Stimulated activated CD4-positive, alpha-beta T cell treated with anti-CD3 and anti-CD28 coated beads, Interleukin-1b, Interleukin-23, amount 100 ng/mL, for 24 hours (primary cell): ENCODE results near the gene ADAMTS2.

Source experiments
- DNase-seq, 4 experiments: peaks; one replicate each; pipeline ENCODE4 v3.0.0-alpha.2; 2020; ENCODE audit warnings: low read depth in 4 of 4, low spot score in 1 of 4

Gene ADAMTS2

DNA sequence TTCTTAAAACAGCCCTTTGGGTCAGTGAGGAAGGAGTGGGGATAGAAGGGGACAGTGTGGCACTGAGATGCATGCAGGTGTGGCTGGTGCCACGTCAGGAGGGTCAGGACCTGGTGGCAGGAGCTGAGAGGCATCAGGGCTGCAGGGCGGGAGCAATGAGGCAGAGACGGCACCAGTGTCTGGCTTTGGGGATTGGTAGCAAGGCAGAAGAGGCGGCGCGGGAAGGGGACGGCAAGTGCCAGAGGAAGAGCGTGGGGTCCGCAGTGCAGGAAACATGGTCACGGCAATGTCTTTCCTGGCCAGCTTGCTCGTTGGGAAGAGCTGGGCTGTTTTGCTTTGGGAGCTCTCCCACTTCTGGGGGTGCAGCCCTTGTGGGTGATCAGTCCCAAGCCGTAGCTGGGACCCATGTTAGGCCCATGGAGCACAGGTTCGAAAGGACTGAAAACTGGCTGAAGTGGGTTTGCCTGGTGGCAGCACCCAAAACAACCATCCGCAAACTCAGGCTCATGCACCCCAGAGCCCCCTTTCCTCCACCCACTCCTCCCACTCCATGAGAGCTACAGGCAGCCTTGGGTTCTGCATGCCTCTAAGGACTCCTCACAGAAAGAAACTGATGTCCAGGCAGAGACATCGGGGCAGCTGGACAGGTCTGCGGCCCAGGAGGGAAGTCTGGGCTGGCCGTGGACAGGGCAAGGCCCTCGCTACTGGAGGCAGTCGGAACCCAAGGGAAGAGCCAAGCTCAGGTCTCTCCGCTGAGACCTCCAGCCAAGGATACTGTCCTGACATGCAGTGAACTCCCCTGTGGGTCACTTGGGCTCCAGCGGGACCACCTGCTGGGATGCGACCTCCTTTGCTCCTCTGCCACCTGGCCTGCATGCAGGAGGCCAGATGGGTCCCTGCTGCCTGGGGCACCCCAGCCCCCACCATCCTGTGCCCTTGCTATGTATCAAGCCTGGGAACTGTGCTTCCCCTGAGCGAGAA lies 180.6 kb downstream of the ADAMTS2 start:
- DNase-seq: no peak

DNA sequence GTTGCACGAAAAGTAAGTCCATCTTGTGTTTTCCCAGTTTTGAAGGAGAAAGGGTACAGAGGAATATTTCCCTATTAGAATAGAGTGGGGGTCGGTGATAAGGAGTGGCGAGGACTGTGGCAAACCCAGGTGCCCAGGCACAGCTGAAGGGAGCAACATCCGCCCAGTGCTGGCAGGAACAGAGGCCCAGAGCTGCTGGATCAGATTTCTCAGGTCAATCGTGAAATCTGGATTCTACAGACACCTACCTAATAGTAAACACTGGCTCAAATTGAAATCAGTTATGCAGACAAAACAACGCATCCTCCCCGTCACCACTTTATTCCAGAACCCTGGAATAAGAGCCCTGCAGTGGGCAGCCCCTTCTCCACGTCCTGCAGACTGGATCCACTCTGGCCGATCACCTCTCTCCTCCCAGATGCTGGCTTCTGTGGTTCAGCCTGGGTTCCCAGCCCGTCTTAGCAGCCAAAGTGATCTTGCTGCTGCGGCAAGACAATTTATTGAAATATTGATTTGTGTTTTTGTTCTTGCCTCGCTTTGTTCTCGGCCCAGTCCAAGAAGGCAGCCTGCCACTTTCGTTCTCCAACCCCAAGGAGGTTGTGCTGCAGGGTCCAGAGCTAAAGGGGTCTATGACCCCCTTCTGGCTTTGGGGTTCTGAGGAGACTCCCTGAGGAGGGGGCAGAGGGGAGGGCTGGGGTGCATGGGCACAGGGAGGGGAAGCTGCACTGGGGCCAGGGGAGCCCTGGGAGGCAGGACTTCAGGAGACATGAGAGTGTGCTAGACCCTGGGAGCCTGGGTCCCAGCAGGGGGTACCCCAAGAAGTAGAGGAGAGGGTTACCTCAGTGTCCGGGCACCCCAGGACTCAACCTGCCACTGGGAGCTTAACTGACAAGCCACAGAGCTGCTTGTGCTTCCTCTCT lies 181.8 kb downstream of the ADAMTS2 start:
- no peak for DNase-seq

DNA sequence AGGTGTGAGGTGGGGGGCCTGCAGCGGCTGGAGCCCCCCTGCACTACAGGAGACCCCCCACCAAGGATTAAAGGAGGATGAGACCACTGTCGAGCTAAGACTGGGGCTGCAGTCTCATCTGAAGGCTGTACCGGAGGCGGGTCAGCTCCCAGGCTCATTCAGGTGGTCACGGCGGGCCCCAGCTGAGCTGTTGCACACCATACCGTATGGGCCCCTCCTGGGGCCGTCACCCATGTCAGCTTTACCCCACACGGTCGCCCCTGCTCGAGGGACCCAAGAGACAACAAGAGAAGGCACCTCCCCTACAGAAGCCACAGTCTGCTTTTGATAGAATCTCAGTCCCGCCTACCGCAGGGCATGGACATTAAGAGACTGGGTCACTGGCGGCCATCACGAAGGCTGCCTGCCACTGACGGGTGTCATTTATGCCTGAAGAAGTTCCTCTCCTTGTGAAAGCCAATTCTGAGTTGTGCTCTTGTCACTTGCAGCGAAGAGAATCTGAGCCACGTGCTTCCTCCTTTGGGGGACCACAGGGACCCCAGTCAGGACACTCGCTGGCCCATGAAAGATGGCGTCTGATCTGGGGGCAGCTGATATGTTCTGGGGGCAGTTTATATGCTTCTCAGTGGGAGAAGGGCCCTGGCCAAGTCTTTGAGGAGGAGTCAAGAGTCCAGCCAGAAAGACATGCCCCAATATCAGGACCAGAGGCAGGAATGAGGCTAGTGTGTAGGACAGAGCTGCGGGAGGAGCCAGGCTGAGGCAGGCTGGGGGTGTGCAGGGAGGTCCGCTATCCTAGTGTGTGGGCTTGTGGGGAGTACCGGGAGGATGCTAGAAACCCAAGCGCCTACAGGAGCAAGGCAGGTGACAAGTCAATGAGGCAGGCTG lies 182.7 kb downstream of the ADAMTS2 start:
- no peak for DNase-seq

DNA sequence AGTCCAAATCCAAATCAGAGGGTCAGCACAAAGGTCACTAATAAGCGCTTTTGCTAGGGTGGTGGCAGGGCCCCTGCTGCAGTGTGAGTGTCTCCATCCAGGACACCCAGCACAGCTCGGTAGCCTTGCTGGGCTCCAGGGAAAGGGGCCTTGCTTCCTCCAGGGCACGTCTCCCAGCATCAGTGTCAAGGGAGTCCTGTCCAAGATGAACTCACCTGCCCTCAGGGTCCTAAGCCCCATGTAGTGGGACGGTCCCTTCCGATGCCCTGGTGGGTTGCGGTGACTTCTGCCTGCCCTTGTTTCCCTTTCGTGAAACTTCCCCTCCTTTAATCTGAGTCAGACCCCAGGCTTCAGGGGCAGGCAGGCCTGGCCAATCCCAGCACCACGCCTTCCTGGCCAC lies 183.4 kb downstream of the ADAMTS2 start:
- DNase-seq: no peak

DNA sequence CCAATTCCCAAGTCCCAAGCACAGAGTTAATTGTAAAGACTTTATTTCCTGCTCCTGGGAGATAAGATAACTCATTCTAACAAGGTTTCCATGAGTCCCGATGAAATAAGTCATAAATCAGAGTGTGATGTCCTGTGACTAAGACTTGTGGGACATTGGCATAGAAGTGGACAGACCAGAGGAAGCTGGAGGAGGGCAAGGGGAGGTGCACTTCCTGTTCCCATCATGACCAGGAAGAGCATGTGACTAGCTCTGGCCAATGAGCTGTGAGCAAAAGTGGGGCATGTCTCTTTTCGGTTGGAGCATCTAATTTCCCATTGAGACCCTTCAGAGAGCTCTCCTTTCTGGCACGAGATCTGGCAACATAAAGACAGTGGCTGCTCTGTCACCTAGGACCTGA lies 184.7 kb downstream of the ADAMTS2 start:
- no peak for DNase-seq

DNA sequence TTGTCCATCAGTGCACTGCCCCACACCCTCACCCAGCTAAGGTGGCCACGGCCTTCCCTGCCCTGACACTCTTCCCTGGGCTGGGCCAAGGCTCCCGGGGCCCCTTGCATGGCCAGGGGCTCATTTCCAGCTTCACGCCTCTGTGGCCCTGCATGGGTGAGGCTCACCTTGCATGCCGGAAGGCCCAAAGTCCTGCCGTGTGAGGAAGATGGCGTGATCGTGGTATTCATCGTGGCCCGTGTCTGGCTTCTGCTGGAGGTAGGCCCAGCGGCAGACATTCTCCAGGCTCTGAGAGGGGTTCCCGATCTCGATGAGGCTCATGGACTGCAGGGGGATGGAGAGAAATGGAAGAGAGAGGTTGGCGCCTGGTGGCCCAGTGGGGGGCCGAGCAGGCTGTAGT lies 186.7 kb downstream of the ADAMTS2 start:
- DNase-seq: no peak

DNA sequence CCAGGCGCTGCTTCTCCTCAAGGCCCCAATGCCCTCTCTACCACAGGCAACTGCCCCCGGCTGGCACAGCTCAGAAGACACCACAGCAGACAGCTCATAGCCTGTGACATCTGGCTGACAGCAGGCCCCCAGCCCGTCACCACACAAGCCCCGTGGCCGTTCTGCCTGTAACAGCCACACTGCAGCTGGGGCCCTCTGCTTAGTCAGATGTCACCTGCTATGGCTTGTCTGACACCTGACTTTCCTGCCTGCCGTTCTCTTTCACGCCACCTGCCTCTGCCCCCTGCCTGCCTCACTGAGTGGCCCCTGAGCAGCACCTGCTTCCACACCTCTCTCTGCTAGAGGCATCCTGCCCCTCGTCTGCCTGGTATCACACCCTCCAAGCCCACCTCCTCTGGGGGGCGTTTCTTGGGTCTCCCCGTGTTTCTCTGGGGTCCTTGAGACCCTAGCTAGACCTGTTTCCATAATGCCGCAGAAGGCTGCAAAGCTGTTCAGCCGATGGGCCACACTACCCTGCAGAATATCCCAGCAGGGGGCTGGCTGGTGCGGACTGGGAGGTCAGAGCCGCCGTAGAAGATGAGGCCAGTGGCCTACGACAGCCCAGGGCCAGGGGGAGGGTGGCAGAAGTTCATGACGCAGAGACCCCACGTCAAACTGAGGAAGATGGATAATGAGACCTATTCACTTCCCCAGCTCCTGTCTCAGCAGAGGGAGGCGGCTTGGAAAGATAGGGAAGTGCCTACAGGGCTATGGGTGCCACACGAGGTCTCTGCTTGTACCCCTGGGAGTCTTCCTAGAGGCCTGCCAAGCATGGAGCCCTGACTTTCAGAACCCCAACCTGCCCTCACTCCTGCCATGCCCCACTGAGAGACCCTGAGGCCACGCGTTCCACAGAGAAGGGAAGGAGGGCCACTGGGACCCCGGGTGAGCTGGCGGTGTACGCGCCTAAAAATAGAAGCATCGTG lies 190.0 kb downstream of the ADAMTS2 start:
- DNase-seq: no peak

DNA sequence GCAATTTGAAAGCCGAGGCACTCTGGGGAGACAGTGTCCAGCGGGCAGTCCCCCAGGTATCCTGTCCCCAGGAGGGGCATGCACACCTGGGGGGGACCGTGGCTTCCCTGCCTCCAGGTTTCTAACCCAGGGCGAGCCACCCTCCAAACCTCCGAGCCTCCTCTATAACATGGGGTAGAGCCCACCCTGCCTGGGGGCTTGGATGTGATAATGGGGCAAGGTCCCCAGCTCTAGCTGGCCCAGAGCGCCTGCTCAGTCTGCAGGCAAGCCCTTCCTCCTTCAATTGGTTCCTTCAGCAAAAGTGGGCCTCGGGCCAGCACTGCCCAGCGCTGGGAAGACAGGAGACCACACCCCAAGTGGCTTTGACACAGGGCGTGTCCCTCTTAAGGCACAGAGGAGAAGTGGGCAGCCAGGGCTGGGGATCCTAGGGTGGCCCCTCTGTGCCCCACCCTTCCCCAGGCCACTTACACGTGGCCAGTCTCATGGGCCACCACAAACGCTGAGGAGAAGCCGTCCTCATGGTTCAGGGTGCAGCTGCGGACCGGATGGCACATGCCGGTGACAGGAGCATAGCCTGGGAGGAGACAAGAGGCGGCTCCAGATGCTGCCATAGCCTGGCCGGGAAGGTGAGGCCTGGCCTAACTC lies 190.8 kb downstream of the ADAMTS2 start:
- no peak for DNase-seq

DNA sequence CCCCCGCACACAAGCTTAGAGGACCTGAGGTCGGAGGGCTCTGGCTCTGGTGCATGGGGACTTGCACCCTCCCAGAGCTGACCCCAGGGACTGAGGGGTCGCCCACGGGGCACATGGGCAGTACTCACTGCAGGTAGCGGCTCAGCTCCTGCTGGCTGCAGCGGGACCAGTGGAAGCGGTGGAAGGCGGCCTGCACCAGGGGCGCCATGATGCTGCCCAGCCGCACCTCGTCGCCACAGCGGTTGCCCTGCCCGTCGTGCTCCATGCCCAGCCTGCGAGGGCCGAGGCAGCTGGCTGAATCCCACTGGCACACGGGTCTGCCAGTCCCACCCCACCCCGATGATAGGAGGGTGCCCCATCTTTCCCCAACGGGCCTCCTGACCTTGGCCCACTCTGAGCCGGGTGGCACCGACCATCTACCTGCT lies 191.3 kb downstream of the ADAMTS2 start:
- DNase-seq: no peak

DNA sequence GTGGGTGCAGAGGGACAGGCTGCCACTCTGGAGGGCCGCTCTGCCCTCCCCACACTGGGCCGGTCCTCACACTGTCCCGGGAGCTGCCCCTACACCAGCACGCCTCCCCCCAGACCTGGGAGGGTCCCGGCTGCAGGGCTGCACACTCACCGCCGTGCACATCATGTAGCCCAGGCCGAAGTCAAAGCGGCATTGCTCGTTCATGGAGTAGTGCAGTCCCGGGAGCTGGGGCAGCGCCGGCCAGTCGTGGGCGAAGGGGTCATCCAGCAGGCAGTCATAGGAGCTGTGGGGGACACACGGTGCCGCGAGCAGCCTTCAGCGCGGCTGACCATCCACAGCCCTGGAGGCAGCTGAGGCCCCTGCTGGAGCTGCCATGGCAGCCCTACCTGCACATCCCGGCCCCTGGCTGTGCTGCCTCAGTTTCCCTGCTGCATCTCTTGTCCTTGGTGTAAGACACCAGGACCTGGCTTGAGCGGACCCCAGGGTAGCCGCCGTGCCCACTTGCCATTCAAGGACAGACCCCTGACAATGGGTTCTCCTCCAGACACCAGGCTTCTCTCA lies 191.8 kb downstream of the ADAMTS2 start:
- DNase-seq: no peak

DNA sequence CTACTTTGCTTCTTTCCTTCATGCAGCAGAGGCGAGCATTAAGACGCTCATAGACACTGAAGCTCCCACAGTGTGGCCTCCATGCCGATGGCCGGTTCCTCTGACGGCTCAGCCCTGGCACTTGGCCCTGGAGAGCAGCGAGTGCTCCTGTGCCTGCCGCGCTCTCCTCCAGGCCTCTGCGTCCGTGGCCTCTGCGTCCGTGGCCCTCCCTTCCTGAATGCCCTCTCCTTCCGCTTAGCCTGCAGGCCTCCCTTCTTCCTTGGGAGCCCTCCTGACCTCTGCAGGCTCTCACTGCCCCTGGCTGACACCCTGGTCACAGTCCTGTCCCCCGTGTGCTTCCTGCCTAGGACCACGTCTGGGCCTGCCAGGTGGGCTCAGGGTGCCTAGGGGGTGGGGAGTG lies 192.3 kb downstream of the ADAMTS2 start:
- DNase-seq: no peak

DNA sequence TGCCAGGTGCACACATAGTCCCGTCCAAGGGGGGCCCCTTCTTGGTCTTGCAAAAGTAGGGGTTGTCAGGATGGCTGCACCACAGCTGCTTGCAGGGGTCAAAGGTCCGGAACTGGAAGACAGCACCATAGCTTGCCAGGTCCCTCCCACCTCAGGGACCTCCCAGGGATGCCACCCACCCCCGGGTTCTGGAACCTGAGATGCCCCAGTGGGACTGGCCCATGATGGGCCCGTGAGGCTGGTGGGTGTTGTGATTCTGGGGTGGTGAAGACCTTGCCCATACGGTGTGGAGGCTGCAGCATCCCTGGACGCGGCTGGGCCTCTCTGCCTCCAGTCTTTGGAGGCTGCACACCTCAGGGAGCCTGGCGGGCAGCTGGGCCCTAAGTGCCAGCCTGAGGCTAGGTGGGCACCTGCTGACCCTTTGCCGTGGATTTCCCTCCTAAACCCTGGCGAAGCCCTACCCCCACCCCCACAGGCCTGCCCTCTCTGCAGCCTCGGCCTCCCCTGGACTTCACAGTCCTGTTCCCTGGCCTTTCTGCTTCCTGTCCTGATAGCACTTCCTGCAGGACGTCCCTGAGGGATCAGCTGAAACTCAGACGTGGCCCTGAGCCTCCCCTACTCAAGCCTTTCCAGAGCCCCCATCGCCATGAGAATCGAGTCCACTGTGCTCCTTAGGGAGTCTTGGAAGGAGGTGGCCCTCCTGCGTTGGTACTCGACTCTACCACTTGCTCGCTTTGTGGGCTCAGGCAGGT lies 192.9 kb downstream of the ADAMTS2 start:
- DNase-seq: no peak

DNA sequence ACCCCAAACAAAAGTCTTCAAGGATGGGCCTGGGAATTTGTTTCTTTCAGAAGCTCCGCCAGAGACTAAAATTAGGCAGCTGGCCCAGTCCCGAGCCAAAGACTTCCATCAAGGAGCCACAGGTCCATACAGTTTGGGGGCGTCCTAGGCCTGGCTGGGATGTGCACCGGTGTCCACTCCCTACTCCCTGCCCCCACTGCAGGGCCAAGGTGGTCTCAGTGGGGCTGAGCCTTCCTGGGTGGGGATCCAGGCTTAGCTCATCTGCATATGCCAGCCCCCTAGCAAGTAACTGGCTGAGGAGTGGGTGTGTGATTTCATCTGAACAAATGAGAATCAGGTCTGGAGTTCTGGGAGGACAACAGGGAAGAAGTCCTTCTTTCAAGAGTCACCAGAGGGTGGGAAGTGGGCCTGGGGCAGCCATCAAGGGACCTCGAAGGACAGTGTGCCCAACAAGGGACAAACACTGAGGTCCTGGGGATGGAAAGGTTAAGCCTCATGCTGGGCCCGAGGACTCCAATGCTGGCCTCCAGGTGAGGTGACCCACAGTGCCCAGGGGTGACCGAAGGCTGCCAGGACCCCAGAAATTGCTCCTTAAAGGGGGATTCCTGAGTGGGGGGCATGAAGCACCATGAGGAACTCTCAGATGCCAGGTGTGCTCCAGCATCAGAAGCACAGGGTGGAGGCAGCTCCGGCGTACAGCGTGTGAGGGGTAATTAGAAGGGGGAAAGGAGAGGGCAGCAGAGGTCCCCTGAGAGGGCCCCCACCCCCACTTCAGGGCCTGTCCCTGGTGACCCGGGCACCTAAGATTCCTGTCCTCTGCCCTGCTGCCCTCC lies 193.8 kb downstream of the ADAMTS2 start:
- no peak for DNase-seq

DNA sequence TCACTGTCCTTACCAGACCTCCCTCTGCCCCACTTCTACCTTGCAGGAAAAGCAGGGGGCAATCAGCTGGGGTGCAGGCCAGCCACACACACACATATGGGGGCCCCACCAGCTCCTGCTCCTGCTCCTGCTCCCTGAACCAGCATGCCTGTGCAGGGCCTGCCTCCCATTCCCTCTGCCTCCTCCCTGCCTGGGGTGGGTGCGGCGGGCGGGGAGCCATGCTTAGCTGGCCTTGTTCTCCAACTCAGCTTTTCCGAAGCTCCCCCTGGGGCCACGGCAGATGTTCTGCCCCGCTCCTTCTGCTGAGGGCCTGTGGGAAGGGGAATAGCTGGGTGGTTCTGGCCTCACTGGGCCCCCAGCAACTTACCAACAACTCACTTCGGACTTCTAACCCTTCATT lies 195.2 kb downstream of the ADAMTS2 start:
- DNase-seq: no peak

DNA sequence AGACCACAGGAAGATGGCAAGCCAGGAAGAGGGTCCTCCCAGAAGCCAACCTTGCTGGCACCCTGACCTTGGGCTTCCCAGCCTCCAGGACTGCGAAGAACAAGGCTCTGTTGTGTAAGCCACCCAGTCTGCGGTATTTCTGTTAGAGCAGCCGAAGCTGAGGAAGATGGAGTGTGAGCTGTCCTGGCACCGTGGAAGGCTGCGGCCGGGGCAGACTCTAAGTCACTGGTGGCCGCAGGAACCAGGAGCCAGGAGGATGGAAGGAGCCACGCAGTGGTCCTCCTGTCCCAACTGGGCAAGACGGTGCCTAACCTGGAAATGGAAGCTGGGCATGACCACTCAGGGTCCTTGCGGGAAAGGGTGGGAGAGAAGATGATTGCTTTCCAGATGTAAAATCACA lies 196.0 kb downstream of the ADAMTS2 start:
- no peak for DNase-seq

DNA sequence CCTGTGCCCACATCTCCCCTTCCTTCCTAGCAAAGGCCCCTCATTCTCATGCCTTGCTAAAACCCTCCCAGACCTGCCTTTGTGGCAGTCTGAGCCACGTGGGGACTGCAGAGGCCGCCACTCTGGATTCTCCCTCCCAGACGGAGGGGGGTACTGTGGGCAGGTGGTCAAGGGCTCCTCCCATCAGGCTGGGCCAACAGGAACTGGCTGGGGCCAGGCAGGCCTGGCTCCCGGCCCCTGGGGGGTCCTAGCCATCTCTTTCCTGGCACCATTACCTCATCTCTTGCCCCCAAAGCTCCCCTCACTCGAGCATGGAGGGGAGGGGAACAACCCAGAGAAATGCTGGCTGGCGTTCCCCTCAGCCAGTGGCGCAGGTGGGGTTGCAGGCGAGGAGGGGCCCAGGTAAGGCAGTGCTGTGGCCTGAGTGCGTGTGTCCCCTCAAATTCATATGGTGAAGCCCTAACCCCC lies 196.5 kb downstream of the ADAMTS2 start:
- no peak for DNase-seq

DNA sequence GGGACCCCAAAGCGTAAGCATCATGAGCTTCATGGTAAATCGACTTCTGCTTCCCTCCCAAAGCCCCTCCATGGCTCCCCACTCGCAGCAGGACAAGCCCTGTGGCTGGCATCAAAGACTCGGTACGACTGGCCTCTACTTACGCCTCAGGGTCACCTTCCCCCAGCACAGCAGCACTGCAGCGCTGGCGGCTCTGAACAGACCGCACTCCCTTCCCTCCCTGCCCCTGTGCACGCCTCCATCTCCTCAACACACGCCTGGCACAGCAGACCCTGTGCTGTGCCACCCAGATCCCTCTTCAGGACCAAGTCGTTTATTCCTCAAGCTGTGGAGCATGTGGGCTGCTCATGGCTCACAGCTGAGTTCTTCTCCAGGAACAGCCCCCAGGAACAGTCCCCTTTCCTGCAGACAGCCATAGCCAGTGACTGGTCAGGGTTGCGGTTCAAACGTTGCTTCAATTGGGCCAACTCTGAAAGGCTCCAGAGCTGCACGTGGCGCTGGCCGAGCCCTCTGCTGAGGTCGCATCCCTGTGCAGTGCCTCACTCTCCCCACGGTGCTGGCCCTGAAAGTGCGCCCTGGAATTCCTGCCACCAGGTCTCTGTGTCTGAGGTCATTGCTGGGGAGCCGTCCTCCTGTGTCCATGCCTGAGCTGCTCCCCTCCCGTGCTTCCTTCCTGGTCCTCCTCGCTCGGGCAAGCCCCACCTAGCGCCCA lies 197.1 kb downstream of the ADAMTS2 start:
- DNase-seq: no peak
